Gastroesophageal sphincter (tissue), 4 donors: ENCODE measurements around the gene ZC3H8. TPM values are rescaled to one million over a fixed set of nuclear protein-coding genes. Genes with fewer than 3 reads are reported as not detected.

Experiments
- ATAC-seq: fragments of 150-250 bp; one replicate; pipeline ENCODE4 v1.9.1; 2016; ENCODE audit warnings: mild to moderate bottlenecking, moderate library complexity
- H3K27ac ChIP-seq, 4 donors: fragments of 200-600 bp; sonication (generic) in 3 of 4; 1 replicate in 3 of 4; 2 replicates in 1 of 4; pipeline ENCODE4 v1.5.1; 2016 to 2019
- H3K27me3 ChIP-seq: fragments of 200-600 bp; sonication (generic); one replicate; pipeline ENCODE4 v1.5.1; 2019
- H3K36me3 ChIP-seq, 2 donors: fragments of 200-600 bp; sonication (generic); one replicate each; pipeline ENCODE4 v1.5.1; 2019; ENCODE audit warnings: control low read depth in 1 of 2
- H3K4me1 ChIP-seq, 3 donors: fragments of 200-600 bp; sonication (generic); 1 replicate in 2 of 3; 2 replicates in 1 of 3; pipeline ENCODE4 v1.5.1; 2016 to 2019; ENCODE audit warnings: control low read depth in 2 of 3
- H3K4me3 ChIP-seq, 2 donors: fragments of 200-600 bp; sonication (generic); one replicate each; pipeline ENCODE4 v1.5.1; 2019; ENCODE audit warnings: mild to moderate bottlenecking in 1 of 2, moderate library complexity in 1 of 2
- H3K9me3 ChIP-seq, 3 donors: fragments of 200-600 bp; sonication (generic); one replicate each; pipeline ENCODE4 v1.5.1; 2017 to 2019; ENCODE audit warnings: control low read depth in 2 of 3
- EP300 ChIP-seq: sonication (generic); formaldehyde crosslinking; IDR thresholded peaks from one replicate; pipeline ENCODE4 v1.6.1; 2017; ENCODE audit warnings: antibody characterized with exemption, mild to moderate bottlenecking
- POLR2A ChIP-seq, 2 donors: fragments of 450-650 bp; IDR thresholded peaks; one replicate each; pipeline ENCODE4 v1.6.1; 2017; ENCODE audit warnings: antibody characterized with exemption in 2 of 2, mild to moderate bottlenecking in 2 of 2, moderate library complexity in 1 of 2
- POLR2AphosphoS5 ChIP-seq: sonication (generic); formaldehyde crosslinking; IDR thresholded peaks from one replicate; pipeline ENCODE4 v1.6.1; 2017; ENCODE audit warnings: antibody characterized with exemption
- WGBS, 2 donors: methylation state at CpG; one replicate each; pipeline ENCODE4 v1.1.5; 2018; ENCODE audit warnings: low coverage in 1 of 2; 5-methylcytosine and 5-hydroxymethylcytosine counted together
- total RNA-seq, 4 donors: library from RNA; depleted of rRNA; stranded (reverse); fragments of >200 nt; gene quantifications; one replicate each; pipeline ENCODE4 v1.1.0, GENCODE V29; 2016
- TF ChIP-seq, protein P1 (sequence below), 4 experiments: fragments of 200-600 bp in 2 of 4; fragments of 450-650 bp in 2 of 4; sonication (generic) in 1 of 4; IDR thresholded peaks; one replicate each; pipeline ENCODE4 v1.5.1; 2017 to 2019; ENCODE audit warnings: antibody characterized with exemption in 4 of 4, mild to moderate bottlenecking in 2 of 4, moderate library complexity in 2 of 4

Gene ZC3H8
- total RNA-seq, 4 donors from 2014 or later = 3.4 to 14.3 (median 8.5) TPM

DNA sequence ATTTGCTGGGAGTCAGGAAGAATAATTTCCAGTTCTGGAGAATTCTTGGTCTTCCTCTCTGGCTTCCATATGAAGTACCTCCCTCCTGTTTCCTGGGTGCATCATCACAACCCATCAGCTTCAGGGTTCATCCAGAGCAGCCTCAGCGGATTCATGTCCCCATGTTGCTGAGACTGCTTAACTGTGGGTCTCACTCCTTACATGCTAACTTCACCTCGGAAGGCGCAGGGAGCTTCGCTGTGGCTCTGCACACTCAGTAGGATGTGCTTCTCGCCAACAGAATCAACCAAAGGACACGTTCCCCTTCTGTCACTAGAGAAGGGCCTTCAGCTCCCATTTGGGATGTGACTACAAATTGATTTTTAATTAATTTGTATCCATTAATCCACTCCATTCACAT, 92.5 kb downstream of the ZC3H8 start:
- no peaks in the 10 kb centered on the region for H3K27me3 ChIP-seq
- ATAC-seq = no peak
- no peaks in the 10 kb centered on the region for H3K4me1 ChIP-seq
- no peaks in the 10 kb centered on the region for H3K36me3 ChIP-seq
- no peak overlapping the region for H3K4me3 ChIP-seq
- H3K27ac ChIP-seq = no peak overlapping the region
- 95 to 100% methylated on average over 1 to 6 of the region's 6 CpGs for WGBS, 2 donors
- TF ChIP-seq POLR2A (IDR thresholded peaks at IDR 0.05) (no peak), EP300 (no peak), POLR2AphosphoS5 (no peak)
- TF ChIP-seq, protein P1, sequence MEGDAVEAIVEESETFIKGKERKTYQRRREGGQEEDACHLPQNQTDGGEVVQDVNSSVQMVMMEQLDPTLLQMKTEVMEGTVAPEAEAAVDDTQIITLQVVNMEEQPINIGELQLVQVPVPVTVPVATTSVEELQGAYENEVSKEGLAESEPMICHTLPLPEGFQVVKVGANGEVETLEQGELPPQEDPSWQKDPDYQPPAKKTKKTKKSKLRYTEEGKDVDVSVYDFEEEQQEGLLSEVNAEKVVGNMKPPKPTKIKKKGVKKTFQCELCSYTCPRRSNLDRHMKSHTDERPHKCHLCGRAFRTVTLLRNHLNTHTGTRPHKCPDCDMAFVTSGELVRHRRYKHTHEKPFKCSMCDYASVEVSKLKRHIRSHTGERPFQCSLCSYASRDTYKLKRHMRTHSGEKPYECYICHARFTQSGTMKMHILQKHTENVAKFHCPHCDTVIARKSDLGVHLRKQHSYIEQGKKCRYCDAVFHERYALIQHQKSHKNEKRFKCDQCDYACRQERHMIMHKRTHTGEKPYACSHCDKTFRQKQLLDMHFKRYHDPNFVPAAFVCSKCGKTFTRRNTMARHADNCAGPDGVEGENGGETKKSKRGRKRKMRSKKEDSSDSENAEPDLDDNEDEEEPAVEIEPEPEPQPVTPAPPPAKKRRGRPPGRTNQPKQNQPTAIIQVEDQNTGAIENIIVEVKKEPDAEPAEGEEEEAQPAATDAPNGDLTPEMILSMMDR (IDR thresholded peaks at IDR 0.05) = no peak
- no peaks in the 10 kb centered on the region for H3K9me3 ChIP-seq

Other genes with a start within 250 kb of the ZC3H8 start
- gene TMEM87B, start 199.8 kb downstream of the ZC3H8 start, total RNA-seq = 10 to 100 TPM; 12.5 to 25.4 (median 22.8) TPM
- gene FBLN7, start 116.7 kb downstream of the ZC3H8 start, total RNA-seq = 1 to 10 TPM in 3 of 4 donors, not detected in 1; 1.1 to 4.2 (median 1.3) TPM
- gene ZC3H6, start 20.6 kb upstream of the ZC3H8 start, total RNA-seq = 10 to 100 TPM; 13.7 to 30.7 (median 17.3) TPM
- gene RGPD8, start 178.6 kb upstream of the ZC3H8 start, total RNA-seq = 10 to 100 TPM; 15.9 to 38.4 (median 18.3) TPM
- 10 to 100 TPM; 19.3 to 33.8 (median 24.9) TPM for gene TTL, start 227.1 kb upstream of the ZC3H8 start, total RNA-seq